Cardiac muscle cell (in vitro differentiated cells and primary cell): ENCODE measurements around the gene RFX2. TPM values are rescaled to one million over a fixed set of nuclear protein-coding genes. Genes with fewer than 3 reads are reported as not detected.

Experiments used
- DNase-seq, 2 donors: peaks; one replicate each; pipeline versions ENCODE4 v3.0.0 to v3.0.0-alpha.2; 2010 to 2017; ENCODE audit warnings: low read depth in 1 of 2, low spot score in 1 of 2
- H3K27ac ChIP-seq: fragments of 200-600 bp; sonication (generic); 2 replicates; pipeline ENCODE4 v1.5.1; 2016
- H3K27me3 ChIP-seq: fragments of 200-600 bp; sonication (generic); 2 replicates; pipeline ENCODE4 v1.6.0; 2016; ENCODE audit warnings: control low read depth
- H3K36me3 ChIP-seq: fragments of 200-600 bp; sonication (generic); 2 replicates; pipeline ENCODE4 v1.5.1; 2016; ENCODE audit warnings: control low read depth
- H3K4me1 ChIP-seq: fragments of 200-600 bp; sonication (generic); 2 replicates; pipeline ENCODE4 v1.8.1; 2017; ENCODE audit warnings: low read depth, mild to moderate bottlenecking, mixed run types
- H3K4me3 ChIP-seq: fragments of 200-600 bp; sonication (generic); 2 replicates; pipeline ENCODE4 v1.5.1; 2016; ENCODE audit warnings: mild to moderate bottlenecking
- H3K9me3 ChIP-seq: fragments of 200-600 bp; sonication (generic); 2 replicates; pipeline ENCODE4 v1.5.1; 2017; ENCODE audit warnings: low read depth, mild to moderate bottlenecking, control low read depth
- CTCF ChIP-seq: IDR thresholded peaks from 2 replicates; pipeline ENCODE4 v1.5.1; 2012; ENCODE audit warnings: low read depth, mild to moderate bottlenecking, low read length
- polyA plus RNA-seq: library from polyadenylated mRNA; unstranded; fragments of >200 nt; fragmentation: Nextera tagmentation; extraction: Ambion mirVana; gene quantifications from 2 replicates; pipeline ENCODE4 v1.2.1, GENCODE V29; 2016
- total RNA-seq: library from RNA; depleted of rRNA; stranded (reverse); fragments of >200 nt; gene quantifications from 2 replicates; pipeline ENCODE4 v1.2.3, GENCODE V29; 2016

Gene RFX2
- total and polyA plus RNA-seq, 2 experiments from 2014 or later: 3.0 to 3.9 TPM

- H3K9me3 ChIP-seq: no peaks in the 10 kb centered on the region
- H3K36me3 ChIP-seq: no peaks in the 10 kb centered on the region
- H3K27ac ChIP-seq: no peak overlapping the region
- TF ChIP-seq CTCF: no peak
- H3K4me1 ChIP-seq: no peaks in the 10 kb centered on the region
- peak in 1 of 2 donors; percentile 40 for DNase-seq
- no peak overlapping the region for H3K4me3 ChIP-seq
- no peaks in the 10 kb centered on the region for H3K27me3 ChIP-seq
These were observed 116.5 kb downstream of the RFX2 start for GRCh38 chr19:5993648-5994358.

- no peaks in the 10 kb centered on the region for H3K9me3 ChIP-seq
- no peaks in the 10 kb centered on the region for H3K36me3 ChIP-seq
- DNase-seq: no peak
- TF ChIP-seq CTCF: no peak
- H3K4me3 ChIP-seq: no peak overlapping the region
- H3K4me1 ChIP-seq: no peaks in the 10 kb centered on the region
- H3K27me3 ChIP-seq: no peaks in the 10 kb centered on the region
- H3K27ac ChIP-seq: no peak overlapping the region
These were observed 117.1 kb downstream of the RFX2 start for GRCh38 chr19:5993201-5993600.

- no peak for TF ChIP-seq CTCF
- no peaks in the 10 kb centered on the region for H3K4me1 ChIP-seq
- no peak for DNase-seq
- H3K27ac ChIP-seq: no peak overlapping the region
- H3K4me3 ChIP-seq: no peak overlapping the region
- H3K9me3 ChIP-seq: no peaks in the 10 kb centered on the region
- H3K27me3 ChIP-seq: no peaks in the 10 kb centered on the region
- H3K36me3 ChIP-seq: no peaks in the 10 kb centered on the region
These were observed 117.5 kb downstream of the RFX2 start for GRCh38 chr19:5992756-5993155.

- H3K36me3 ChIP-seq: no peaks in the 10 kb centered on the region
- no peak for TF ChIP-seq CTCF
- no peaks in the 10 kb centered on the region for H3K27me3 ChIP-seq
- no peak overlapping the region for H3K27ac ChIP-seq
- no peak overlapping the region for H3K4me3 ChIP-seq
- DNase-seq: no peak
- no peaks in the 10 kb centered on the region for H3K4me1 ChIP-seq
- H3K9me3 ChIP-seq: no peaks in the 10 kb centered on the region
These were observed 119.0 kb downstream of the RFX2 start for GRCh38 chr19:5991244-5991838.

- TF ChIP-seq CTCF: no peak
- no peaks in the 10 kb centered on the region for H3K9me3 ChIP-seq
- H3K4me3 ChIP-seq: no peak overlapping the region
- no peaks in the 10 kb centered on the region for H3K27me3 ChIP-seq
- no peak for DNase-seq
- H3K27ac ChIP-seq: no peak overlapping the region
- no peaks in the 10 kb centered on the region for H3K36me3 ChIP-seq
- no peaks in the 10 kb centered on the region for H3K4me1 ChIP-seq
These were observed 120.0 kb downstream of the RFX2 start for GRCh38 chr19:5990289-5990797.
